Measurements from ENCODE around the gene LYPLAL1.
"Not testable (repeated sequence)": the region's sequence is repeated elsewhere in the genome, so short reads cannot be mapped to it uniquely, and the experiment has no call there.

LYPLAL1 gene

DNA sequence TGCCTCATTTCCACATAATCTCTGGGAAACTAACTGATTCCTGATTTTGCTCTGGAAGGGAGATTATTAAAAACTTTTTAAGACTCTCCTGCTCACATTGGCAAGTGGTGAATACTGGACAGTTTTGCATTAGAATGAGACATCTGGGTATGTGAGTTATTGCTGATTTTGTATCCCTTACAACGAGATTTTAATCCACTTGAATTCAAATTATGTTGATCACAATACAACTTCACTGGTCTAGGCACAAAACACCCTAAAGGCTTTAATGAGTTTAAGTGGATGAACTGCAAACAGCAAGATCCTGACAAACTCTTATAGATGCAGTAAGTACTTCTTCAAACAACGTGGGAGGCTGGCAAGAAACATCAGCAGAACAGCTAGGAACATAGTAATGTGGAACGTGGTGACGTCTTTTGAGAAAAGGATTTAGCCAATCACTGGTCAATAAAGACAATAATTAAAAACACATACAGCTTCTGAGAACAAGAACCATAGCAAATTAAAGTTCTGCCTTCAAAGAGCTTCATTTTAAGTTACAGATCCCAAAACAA is 10.2 kb upstream of the LYPLAL1 start:
- no peak for DNase-seq (ENCODE audit: low read depth)

DNA sequence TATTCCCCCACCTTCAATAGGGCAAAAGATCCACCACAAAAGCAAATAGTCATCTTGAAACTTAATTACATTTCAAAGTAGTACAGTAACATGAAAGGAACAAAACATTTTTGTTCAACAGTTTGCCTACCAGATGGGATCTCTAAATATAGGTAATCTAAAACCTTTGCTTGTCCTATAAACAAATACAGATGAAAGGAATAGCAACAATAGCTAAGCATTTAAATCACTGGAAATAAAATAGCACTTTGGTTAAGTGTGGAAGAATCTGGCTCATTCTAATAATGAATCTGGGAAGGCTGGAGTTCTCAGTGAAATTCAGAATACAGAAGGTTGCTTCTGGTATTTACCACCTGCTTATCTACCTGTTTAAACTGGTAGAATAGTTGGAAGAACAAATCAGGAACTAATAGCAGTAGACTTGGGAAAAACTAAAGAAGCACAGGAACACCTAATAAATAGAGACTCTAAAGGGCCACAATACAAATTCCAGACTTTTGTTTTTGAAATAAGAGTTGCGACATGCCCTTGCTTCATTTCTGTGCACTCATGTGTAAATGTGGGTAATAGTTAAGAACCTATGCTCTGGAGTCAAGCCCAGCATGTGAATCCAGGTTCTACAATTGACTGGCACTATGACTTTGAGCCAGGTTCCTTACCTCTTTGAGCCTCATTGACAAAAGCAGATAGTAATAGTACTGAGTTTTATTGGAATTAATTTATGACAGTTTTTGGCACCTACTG is 2.3 kb upstream of the LYPLAL1 start:
- no peak for DNase-seq (ENCODE audit: low read depth)

DNA sequence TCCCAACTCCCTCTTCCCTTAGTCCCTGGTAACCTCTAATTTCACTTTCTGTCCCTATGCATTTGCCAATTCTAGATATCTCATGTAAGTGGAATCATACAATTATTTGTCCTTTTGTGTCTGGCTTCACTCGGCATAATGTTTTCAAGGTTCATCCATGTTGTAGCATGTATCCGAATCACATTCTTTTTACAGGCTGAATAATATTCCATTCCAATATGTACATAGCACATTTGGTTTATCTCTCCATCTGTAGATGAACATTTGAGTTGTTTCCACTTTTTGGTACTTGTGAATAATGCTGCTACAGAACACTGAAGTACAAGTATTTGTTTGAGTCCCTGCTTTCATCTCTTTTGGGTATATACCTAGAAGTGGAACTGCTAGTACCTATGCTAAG is 857 bp upstream of the LYPLAL1 start:
- DNase-seq (ENCODE audit: low read depth): no peak

DNA sequence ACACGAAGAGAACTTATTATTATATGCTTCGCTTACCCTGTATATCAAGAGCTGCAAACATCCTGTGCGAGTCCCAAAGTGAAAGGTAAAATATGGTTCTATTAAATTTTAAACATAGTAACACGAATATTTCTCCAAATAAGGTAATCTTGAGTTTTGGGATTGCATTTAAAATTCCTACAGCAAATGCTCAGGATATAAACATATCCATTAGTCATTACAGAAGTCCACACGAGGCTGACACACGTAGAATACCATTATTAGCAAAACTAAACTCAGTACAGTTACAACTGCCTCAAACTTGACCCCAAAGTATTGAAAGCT is 282 bp upstream of the LYPLAL1 start:
- DNase-seq (ENCODE audit: low read depth): no peak

DNA sequence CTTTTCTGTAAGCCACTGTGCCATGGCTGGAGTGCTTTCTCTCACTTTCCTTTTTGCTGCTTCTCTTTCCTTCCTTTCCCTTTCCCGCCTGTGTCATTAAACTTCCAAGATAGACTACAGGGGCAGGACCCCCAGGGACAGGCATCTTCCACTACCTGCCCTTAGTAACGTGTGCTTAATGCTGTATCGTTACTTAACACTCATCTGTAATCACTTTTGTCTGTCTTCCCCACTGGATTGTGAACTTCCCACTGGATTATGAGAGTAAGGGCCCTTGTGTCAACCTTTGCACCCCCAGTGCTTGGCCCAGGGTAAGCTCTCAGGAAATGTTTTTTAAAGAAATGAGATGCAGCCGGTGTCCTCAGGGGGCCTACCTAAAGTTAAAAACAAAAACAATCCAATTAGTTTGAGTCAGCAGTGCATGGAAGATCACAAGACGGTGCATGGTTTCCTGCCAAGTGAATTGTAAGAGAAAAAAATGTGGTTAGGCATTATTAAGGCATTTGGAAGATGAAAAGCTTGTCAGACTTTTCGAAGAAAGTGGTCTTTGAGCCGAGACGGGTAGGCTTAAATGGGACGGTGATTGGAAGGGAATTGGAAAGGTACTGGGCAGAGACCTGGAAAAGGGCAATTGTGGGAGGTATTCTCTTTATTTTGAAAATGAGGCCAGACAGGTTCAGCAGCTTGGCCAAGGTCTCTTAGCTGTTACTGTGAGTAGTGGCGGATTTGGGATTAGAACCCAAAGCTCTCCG is 958 bp downstream of the LYPLAL1 start:
- DNase-seq (ENCODE audit: low read depth): no peak

DNA sequence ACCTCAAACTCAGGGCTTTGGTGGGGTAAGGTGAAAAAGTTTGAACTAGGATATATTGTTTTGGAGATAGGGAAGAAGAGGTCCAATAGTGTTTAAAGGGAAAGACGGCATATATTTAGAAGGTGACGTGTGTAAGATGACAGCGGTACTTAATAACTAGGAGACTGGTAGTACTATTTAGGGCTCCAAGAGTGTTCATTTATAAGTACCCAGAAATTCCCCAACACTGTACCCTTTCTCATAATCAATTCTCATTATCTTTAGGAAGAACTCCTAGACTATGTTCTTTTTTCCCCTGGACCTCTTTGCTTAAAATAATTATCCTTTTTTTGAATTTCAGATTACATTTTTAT is 1.5 kb downstream of the LYPLAL1 start:
- no peak for DNase-seq (ENCODE audit: low read depth)

DNA sequence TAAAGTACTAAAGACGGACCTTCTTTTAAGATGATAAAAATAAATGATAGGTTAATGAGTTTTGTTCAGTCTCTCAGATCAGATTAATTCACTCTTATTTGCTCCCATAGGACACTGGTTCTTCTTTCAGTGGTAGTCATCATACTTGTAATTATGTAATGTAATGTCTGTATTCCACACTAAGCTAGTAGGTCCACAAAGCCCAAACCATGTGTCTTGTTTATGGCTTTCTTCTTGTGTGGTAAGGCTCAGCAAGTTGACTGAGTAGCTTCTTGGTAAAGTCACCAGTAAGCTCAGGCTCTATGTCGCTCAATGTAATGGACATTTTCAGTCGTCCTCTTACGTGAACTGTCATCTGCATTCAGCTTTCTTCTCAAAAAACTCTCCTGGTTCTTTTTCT is 2.5 kb downstream of the LYPLAL1 start:
- no peak for DNase-seq (ENCODE audit: low read depth)

DNA sequence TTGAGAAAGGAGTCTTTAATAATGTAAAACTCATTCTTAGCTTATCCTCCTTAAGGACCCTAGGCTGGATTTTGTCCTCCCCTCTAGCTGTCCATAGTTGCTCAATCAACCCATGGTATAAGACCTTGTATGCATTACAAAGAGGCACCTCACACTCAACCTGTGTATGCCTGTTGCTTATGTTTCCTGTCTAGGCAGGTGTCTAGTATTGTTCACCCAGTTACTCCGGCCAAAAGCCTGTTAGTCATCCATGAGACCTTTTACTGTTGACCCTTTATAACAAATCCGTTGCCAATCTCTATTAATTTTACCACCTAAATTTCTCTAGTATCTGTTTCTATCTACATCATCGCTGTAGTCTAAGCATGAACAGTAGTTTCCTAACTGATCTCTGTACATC is 3.7 kb downstream of the LYPLAL1 start:
- DNase-seq (ENCODE audit: low read depth): no peak

DNA sequence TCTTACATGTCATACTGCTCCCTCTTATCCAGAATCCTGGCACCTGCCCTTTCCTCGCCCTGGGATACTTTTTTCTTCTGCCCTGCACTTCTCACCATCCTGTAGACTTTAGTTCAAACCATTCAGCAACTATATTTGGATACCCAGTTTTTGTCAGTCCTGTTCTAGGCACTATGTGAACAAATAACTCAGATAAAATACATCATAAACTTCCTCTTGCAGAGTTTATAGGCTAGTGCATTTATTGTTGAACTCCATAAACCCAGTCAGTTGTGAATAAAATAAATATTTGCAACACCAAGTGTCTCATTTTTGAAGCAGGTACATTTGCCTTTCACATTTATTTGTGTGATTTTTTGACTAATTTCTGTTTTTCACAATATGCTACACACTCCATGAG is 4.3 kb downstream of the LYPLAL1 start:
- no peak for DNase-seq (ENCODE audit: low read depth)

DNA sequence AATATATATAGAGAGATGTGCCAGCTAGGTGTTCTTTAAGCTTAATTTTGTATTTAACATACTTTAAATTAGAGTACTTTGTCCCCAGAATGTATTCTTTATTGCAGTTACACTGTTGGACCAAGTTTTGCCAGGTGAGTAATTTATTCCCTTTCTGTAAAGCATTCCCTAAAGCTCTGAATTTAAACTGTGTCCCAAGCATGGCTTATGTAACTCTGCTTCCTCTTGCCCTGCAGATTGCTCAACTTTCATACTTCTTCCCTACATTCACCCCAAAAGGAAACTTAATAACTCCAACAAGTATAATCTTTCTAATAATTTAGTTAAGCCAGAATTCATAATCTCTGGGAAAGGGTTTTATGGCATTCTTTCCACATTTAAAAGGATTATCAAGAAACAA is 5.6 kb downstream of the LYPLAL1 start:
- no peak for DNase-seq (ENCODE audit: low read depth)

DNA sequence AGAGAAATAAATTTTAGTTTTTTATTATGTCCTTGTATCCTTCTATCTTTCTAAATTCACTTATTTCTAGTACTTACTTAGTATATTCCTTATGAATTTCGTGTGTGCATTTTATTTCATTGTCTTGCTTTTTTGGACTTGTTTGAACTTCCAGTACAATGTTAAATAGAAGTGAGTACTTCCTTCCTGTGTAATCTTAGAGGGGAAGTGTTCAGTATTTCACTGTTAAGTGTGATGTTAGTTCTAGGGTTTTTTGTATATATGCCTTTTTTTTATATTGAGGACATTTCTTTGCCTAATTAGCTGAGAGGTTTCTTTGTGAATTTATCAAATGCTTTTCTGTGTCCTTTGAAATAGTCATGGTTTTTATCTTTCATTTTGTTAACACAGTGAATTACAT is 10.7 kb downstream of the LYPLAL1 start:
- no peak for DNase-seq (ENCODE audit: low read depth)

DNA sequence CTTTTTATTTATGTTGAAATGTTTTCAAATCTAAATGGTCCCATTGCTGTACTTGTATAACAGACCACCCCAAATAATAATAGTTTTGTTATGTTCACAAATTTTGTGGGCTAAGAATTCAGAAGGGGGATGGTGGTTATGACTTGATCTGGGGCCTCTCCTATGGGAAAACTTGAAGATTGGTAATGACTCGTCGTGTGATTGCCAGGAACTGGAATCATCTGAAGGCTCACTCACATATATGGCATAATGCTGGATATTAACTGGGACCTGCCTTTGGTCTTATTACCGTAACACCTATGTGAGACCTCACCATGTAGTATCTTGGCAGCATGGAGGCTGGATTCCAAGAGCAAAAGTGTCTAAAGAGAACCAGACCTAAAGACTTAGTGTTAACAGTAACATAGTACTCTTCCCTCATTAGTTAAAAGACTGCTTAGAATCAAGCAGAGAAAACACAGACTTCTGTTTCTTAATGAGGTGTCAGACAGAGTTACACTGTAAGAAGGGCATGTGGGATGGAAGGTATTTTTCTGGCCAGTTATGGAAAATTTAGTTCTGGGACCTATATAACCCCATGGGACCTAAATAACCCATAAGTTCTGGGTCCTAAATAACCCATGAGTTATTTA is 11.9 kb downstream of the LYPLAL1 start:
- DNase-seq (ENCODE audit: low read depth): no peak

DNA sequence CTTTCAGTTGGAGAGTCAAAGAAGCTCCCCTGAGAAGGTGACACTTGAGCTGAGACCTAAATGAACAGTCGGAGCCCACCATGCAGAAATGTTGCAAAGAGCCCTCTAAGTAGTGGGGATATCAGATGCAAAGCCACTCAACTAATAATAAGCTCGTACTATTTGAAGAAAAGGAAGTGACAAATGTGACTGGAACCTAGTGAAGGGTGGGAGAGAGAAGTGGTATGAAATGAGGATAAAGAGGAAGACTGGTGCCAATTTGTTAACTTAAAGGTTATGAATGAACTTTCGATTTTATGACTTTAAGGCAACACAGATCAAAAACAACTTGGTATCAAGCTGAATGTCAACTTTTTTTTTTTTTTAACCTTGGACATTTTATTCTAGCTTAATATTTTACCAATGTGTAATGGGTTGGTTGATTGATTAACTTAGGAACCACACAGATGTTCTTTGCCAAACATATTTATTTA is 14.7 kb downstream of the LYPLAL1 start:
- no peak for DNase-seq (ENCODE audit: low read depth)

DNA sequence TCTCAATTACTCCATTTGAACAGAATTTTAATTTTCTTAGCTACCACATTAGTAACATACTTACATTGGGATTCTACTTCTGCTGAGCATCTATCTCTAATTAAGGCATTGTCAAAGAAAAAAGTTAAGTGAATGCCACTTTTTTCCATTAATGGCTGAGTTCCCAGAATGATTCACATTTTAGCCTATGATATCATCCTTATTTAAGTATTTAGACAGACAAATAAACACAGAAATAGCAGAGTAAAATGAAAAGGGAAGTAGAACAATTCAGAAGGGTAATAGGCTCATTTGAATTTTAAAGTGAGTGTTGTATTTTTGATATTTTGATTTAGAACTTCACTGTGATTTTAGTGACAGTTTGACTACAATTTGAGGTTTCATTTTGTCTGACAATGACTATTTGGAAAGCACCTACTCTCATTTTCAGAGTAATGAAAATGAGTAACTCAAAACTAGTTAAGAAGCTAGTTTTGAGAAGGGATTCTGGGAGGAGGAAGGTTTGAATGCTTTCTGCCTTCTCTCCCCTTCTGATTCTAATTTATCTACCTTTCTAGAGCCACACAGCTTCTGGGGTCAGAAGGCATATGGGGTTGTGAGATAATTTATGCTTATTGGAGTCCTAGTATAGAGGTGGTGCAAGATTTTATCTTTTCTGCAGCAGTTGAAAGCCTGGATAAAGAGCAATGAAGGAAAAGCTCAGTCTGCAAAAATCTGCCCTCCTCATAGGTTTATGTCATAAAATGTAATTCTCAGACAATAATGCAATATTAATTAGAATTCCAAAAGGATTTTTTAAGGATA is 15.5 kb downstream of the LYPLAL1 start:
- DNase-seq (ENCODE audit: low read depth): no peak

DNA sequence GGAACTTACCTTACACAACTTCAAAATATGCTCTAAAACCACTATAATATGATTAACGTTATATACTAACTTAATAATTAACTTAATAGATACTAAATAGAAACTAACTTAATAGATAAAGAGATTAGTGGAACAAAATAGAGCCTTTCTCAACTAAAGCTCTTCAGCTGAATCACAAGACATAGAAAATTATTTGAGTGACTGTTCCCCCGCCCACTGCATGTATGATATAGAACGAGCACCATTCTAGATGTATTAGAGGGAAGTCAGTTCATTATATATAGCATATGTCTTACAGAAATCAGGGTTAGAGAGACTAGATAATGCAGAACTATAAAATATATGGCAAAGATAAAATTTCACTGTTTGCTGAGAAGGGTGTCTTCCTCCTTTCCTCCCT is 16.3 kb downstream of the LYPLAL1 start:
- DNase-seq (ENCODE audit: low read depth): no peak

DNA sequence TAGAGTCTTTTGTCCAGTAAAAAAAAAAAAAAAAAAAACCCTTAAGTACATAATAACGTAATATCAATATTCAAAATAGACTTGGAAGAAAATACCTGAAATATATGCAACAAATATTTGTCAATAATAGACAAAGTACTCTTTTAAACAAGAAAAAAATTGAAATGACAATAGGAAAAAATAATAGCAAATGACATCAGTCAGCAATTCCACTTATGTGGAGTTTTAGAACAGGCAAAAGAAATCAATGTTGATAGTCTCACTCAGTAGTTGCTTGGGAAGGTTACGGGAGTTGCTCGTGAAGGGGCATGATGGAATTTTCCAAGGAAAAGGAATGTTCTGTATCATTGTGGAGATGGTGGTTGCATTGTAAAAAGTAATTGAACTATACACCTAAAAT is 16.9 kb downstream of the LYPLAL1 start:
- no peak for DNase-seq (ENCODE audit: low read depth)

DNA sequence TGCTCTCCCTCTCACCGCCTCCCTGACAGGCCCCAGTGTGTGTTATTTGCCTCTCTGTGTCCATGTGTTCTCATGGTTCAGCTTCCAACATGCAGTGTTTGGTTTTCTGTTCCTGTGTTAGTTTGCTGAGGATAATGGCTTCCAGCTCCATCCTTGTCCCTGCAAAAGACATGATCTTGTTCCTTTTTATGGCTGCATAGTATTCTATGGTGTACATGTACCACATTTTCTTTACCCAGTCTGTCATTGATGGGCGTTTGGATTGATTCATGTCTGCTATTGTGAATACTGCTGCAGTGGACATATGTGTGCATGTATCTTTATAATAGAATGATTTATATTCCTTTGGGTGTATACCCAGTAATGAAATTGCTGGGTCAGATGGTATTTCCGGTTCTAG is 22.2 kb downstream of the LYPLAL1 start:
- DNase-seq (ENCODE audit: low read depth): not testable (repeated sequence)

DNA sequence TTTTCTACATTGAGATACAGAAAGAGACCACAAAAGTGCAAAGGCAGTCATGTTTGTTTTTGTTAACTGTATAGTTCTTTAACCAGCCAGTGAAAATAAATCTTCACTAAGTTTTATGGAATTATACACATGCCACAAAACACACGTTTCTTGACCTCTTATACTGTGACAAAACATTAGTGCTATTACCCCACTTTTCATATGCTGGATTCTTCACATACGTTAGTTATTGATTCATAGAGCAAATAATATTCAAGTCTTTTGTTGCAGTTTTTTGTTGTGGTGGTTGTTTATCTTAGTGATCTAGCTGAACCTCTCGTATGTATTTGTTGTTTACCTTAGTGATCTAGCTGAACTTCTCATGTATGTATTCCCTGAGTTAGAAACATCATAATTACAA is 28.0 kb downstream of the LYPLAL1 start:
- DNase-seq (ENCODE audit: low read depth): no peak

DNA sequence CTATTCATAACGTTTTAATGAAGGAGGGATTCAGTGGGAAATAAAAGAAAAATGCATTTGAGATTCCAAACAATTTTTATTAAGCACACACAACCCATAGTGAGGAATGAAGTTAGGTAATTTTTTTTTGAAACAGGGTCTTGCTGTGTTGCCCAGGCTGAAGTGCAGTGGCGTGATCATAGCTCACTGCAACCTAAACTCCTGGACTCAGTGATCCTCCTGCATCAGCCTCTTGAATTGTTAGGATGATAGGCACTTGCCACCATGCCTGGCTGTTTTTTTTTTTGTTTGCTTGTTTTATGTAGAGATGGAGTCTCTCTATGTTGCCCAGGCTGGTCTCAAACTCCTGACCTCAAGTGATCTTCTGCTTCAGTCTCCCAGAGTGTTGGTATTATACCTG is 28.9 kb downstream of the LYPLAL1 start:
- DNase-seq (ENCODE audit: low read depth): no peak

DNA sequence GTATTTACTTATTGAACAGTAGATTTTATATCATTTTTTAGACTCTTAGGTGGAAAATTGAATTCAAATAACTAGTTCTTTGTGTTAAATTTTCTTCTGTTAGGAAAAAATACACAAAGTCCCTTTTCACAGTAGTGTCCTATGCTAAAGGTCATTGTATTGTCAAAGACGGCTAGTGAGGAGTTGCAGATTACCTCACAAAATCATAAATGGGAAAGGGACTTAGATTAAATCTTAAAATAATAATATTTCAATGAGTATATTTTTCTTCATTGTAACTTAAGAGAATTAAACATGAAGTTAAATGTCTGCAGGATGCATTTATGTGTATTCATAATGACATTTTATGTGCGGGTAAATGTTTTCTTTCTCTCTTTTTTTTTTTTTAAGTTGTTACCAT is 32.7 kb downstream of the LYPLAL1 start:
- no peak for DNase-seq (ENCODE audit: low read depth)

DNA sequence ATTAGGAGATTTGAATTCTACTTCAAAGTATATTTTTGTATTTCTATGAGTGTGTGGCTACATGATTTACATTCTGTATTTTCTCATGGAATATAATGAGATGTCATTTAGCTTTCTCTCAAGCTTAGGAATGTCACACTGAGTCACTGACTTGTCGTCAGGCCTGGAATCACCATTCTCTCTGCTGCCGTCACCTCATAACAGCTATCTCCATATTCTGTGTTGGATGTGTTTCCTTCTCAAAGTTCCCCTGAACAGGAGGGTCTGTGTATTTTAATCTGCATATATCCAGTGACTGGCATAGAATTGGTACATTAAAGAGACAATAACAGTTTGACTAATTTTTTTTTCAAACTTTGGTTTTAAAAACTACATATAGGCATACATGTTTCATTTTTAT is 35.9 kb downstream of the LYPLAL1 start:
- no peak for DNase-seq (ENCODE audit: low read depth)

DNA sequence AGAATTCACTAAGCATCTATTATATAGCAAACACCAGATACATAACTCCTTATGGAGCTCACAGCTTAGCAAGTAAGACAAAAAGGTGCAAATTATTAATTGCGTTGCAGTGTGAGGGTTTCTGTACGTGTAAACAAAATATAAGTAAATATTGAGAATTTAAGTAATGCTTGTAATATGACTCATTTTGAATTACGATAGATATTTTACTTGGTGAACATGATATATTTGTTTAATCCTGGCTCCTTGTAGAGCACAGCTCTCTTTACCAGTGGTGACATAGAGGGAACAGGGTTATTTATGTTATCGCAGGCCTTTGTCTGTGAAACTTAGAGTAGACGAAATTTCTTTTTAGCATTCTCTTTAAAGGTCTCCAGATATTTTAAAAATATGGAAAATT is 36.4 kb downstream of the LYPLAL1 start:
- DNase-seq (ENCODE audit: low read depth): no peak

Data from activated T-helper 1 cell treated with Interleukin-2 at 50 U/mL for 16 hours (primary cell).